Panc1 (cell line): ENCODE measurements around the gene TNRC6C. TPM values are rescaled to one million over a fixed set of nuclear protein-coding genes. Genes with fewer than 3 reads are reported as not detected.

Experiments
- ATAC-seq: fragments of 200-7000 bp; cut with Tn5 transposase; 2 replicates; pipeline ENCODE4 v1.9.1; 2020; ENCODE audit warnings: mild to moderate bottlenecking, moderate library complexity
- Bru-seq: library from RNA; stranded (reverse); fragments of 400-500 nt; gene quantifications from one replicate; lab custom pipeline; 2021; lab: Mats Ljungman, UMichigan
- BruChase-seq, 2 experiments: library from RNA; stranded (reverse); fragments of 400-500 nt; gene quantifications; one replicate each; lab custom pipeline; 2021; lab: Mats Ljungman, UMichigan
- BruUV-seq: library from RNA; stranded (reverse); fragments of 400-500 nt; replicated peaks from 2 replicates; lab custom pipeline; 2021; lab: Mats Ljungman, UMichigan
- CTCF ChIA-PET: fragments of 300-600 bp; sonication (Branson Sonifier 250); formaldehyde crosslinking; loops from one replicate; lab custom pipeline; 2022; ENCODE audit warnings: antibody characterized with exemption; lab: Charles Lee
- POLR2A ChIA-PET: fragments of 300-600 bp; sonication (Branson Sonifier 250); formaldehyde crosslinking; loops from one replicate; lab custom pipeline; 2022; ENCODE audit warnings: antibody characterized with exemption; lab: Charles Lee
- DNase-seq: peaks from one replicate; pipeline ENCODE4 v3.0.0-alpha.2; 2010; ENCODE audit warnings: low read depth, low spot score
- H3K27ac ChIP-seq: 2 replicates; pipeline ENCODE4 v1.5.1; 2011; ENCODE audit warnings: mild to moderate bottlenecking, low read length, inconsistent platforms
- H3K27me3 ChIP-seq: fragments of 200-500 bp; sonication (Bioruptor generic); 2 replicates; pipeline ENCODE4 v1.6.0; 2014; ENCODE audit warnings: low read length, inconsistent platforms; ENCODE audit not compliant: control insufficient read depth, insufficient read depth
- H3K36me3 ChIP-seq: fragments of 200-500 bp; sonication (Bioruptor generic); 2 replicates; pipeline ENCODE4 v1.5.1; 2014; ENCODE audit warnings: inconsistent platforms, mild to moderate bottlenecking, low read length, moderate library complexity; ENCODE audit not compliant: control insufficient read depth, insufficient read depth
- H3K4me1 ChIP-seq: 2 replicates; pipeline ENCODE4 v1.5.1; 2011; ENCODE audit warnings: inconsistent platforms, mild to moderate bottlenecking, low read length, moderate library complexity; ENCODE audit not compliant: control insufficient read depth, insufficient read depth
- H3K4me3 ChIP-seq, 2 experiments: 2 replicates each; pipeline ENCODE4 v1.5.1; 2011 to 2012; ENCODE audit warnings: low read depth in 2 of 2, low read length in 2 of 2, mild to moderate bottlenecking in 2 of 2, inconsistent platforms in 1 of 2, moderate library complexity in 1 of 2
- H3K9me3 ChIP-seq: fragments of 200-500 bp; sonication (Bioruptor generic); 2 replicates; pipeline ENCODE4 v1.5.1; 2014; ENCODE audit warnings: low read depth, mild to moderate bottlenecking, inconsistent platforms, low read length, moderate library complexity; ENCODE audit not compliant: control insufficient read depth, insufficient read depth
- CTCF ChIP-seq: fragments of 450-650 bp; IDR thresholded peaks from 2 replicates; pipeline ENCODE4 v1.5.1; 2017; ENCODE audit warnings: mild to moderate bottlenecking
- POLR2AphosphoS5 ChIP-seq: IDR thresholded peaks from 2 replicates; pipeline ENCODE4 v1.6.1; 2012; ENCODE audit warnings: mild to moderate bottlenecking, low read depth, low read length, moderate library complexity
- REST ChIP-seq, 2 experiments: IDR thresholded peaks; 2 replicates each; pipeline ENCODE4 v1.6.1; 2011 to 2012; ENCODE audit warnings: low read depth in 2 of 2, control low read depth in 1 of 2, low read length in 1 of 2, mild to moderate bottlenecking in 1 of 2, moderate library complexity in 1 of 2; ENCODE audit not compliant: insufficient read depth in 1 of 2
- SIN3A ChIP-seq: IDR thresholded peaks from 2 replicates; pipeline ENCODE4 v1.6.1; 2012; ENCODE audit warnings: low read depth, mild to moderate bottlenecking, low read length, moderate library complexity, borderline replicate concordance; ENCODE audit not compliant: insufficient read depth
- TCF7L2 ChIP-seq: IDR thresholded peaks from 2 replicates; pipeline ENCODE4 v1.6.1; 2011; ENCODE audit warnings: mild to moderate bottlenecking, low read depth, low read length, inconsistent platforms
- in situ Hi-C: cut with HindIII; loops from 2 replicates; pipeline ENCODE4 v1.10.0; 2016; ENCODE audit warnings: low sequenced_read_pairs, low pct_unique_long_range_greater_than_20kb
- intact Hi-C: fragments of 100-400 bp; cut with micrococcal nuclease; formaldehyde crosslinking; loops from one replicate; pipeline ENCODE4 v1.10.0; 2022; ENCODE audit not compliant: unreplicated experiment
- long read RNA-seq: library from polyadenylated mRNA; unstranded; transcript quantifications from one replicate; pipeline ENCODE4 v2.0.0, GENCODE V29; 2021; ENCODE audit not compliant: unreplicated experiment
- polyA plus RNA-seq: library from polyadenylated mRNA; unstranded; fragments of >200 nt; gene quantifications from one replicate; pipeline ENCODE4 v1.2.1, GENCODE V29; 2012; ENCODE audit warnings: missing spikeins; ENCODE audit not compliant: insufficient read length
- total RNA-seq: library from RNA; stranded (reverse); gene quantifications from one replicate; pipeline ENCODE4 v1.2.1, GENCODE V29; 2021; ENCODE audit not compliant: unreplicated experiment

Gene TNRC6C, protein sequence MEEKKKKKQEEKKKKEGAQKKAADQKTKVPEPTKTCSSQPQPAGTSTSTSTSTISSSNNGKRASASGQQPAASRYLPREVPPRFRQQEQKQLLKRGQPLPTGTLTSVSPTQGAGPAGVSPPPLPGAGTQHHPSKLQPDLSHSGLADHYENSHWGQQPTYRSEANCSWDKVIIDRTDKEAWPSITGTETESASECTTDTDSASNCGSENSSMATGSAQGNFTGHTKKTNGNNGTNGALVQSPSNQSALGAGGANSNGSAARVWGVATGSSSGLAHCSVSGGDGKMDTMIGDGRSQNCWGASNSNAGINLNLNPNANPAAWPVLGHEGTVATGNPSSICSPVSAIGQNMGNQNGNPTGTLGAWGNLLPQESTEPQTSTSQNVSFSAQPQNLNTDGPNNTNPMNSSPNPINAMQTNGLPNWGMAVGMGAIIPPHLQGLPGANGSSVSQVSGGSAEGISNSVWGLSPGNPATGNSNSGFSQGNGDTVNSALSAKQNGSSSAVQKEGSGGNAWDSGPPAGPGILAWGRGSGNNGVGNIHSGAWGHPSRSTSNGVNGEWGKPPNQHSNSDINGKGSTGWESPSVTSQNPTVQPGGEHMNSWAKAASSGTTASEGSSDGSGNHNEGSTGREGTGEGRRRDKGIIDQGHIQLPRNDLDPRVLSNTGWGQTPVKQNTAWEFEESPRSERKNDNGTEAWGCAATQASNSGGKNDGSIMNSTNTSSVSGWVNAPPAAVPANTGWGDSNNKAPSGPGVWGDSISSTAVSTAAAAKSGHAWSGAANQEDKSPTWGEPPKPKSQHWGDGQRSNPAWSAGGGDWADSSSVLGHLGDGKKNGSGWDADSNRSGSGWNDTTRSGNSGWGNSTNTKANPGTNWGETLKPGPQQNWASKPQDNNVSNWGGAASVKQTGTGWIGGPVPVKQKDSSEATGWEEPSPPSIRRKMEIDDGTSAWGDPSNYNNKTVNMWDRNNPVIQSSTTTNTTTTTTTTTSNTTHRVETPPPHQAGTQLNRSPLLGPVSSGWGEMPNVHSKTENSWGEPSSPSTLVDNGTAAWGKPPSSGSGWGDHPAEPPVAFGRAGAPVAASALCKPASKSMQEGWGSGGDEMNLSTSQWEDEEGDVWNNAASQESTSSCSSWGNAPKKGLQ (N-terminal part only)
- 10.1 TPM for total RNA-seq
- 2.0 TPM for polyA plus RNA-seq
- Bru-seq, nascent RNA: percentile 61 among the genes with signal in this experiment
- BruChase-seq, experiment 1, labeled RNA remaining after a 2-hour chase: percentile 61 among the genes with signal in this experiment
- percentile 60 among the genes with signal in this experiment for BruChase-seq, experiment 2, labeled RNA remaining after a 6-hour chase
- long read RNA-seq, partial matches to known transcripts: 13 of 22 reads
- long read RNA-seq, other reads (novel, unspliced or antisense): 9 of 22 reads

GRCh38 chr17:77957857-77958715, at the start of gene TNRC6C:
Gene TNRC6C (plus strand): TSS chr17:77958703. CDS start chr17:78004207, 45,504 bp downstream.
- TF ChIP-seq TCF7L2 (no peak), SIN3A (peak; percentile 98), REST (IDR thresholded peaks at IDR 0.05; ENCODE audit: insufficient read depth in 1 of 2, low read depth in 2 of 2, low read length in 1 of 2) (no peak; a peak in 1 of 4 replicates), POLR2AphosphoS5 (peak; percentile 97), CTCF (peak; percentile 32; the same call in 1 of the 2 replicates)
- Histone ChIP-seq H3K27ac (peak within 1 kb of the TSS; percentile 21; the same call in 1 of the 2 replicates), H3K27me3 (peaks cover 19% of the 10 kb centered on the region), H3K4me1 (peaks cover 25% of the 10 kb centered on the region), H3K4me3 (peak within 1 kb of the TSS; percentile 70 to 71), H3K36me3 (no peaks in the 10 kb centered on the region), H3K9me3 (no peaks in the 10 kb centered on the region)
- ChIA-PET POLR2A (interaction anchor here (0.6 to 1.2 kb wide), 16 partner anchors 12 to 595 kb away, joined by 3 to 11 read pairs (median 6); no protein-coding TSS in a partner anchor), CTCF (interaction anchor here (0.6 to 1.0 kb wide), 8 partner anchors 14 to 862 kb away, joined by 3 to 9 read pairs (median 4); no protein-coding TSS in a partner anchor)
- in situ Hi-C loops (no loop called here), intact Hi-C loops (loop anchor here (5.0 kb wide), 1 partner anchor 416 kb away; no protein-coding TSS in a partner anchor)
- ATAC-seq: peak; percentile 95
- DNase-seq: peak; percentile 79
- no TSS peak for BruUV-seq
